ENCODE data around the gene ISL1.

DNA sequence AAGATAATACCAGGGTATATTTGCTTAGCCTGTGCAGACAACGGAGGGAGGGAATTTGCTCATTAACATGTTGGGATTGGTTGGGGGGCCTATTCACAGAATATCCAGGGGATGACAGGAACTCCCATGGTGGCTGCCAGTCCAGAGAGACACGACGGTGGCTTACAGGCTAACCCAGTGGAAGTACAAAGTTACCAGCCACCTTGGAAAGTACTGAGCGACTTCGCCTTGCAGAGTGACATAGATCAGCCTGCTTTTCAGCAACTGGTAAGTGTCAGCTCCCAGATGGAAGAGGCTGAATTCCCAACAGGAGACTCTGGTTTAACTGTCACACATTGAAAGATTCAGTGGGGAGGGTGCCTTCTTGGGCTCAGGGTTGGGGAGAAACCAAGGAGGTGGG lies 7.9 kb downstream of the ISL1 start:
- TF ChIP-seq, protein P1, sequence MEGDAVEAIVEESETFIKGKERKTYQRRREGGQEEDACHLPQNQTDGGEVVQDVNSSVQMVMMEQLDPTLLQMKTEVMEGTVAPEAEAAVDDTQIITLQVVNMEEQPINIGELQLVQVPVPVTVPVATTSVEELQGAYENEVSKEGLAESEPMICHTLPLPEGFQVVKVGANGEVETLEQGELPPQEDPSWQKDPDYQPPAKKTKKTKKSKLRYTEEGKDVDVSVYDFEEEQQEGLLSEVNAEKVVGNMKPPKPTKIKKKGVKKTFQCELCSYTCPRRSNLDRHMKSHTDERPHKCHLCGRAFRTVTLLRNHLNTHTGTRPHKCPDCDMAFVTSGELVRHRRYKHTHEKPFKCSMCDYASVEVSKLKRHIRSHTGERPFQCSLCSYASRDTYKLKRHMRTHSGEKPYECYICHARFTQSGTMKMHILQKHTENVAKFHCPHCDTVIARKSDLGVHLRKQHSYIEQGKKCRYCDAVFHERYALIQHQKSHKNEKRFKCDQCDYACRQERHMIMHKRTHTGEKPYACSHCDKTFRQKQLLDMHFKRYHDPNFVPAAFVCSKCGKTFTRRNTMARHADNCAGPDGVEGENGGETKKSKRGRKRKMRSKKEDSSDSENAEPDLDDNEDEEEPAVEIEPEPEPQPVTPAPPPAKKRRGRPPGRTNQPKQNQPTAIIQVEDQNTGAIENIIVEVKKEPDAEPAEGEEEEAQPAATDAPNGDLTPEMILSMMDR (IDR thresholded peaks at IDR 0.05; ENCODE audit: control extremely low read depth in 1 of 3, insufficient read depth in 1 of 3, low read depth in 1 of 3, low read length in 3 of 3), result no peak
- TF ChIP-seq TBP (IDR thresholded peaks at IDR 0.05; ENCODE audit: low read depth, low read length) (no peak), EZH2 (IDR thresholded peaks at IDR 0.05; ENCODE audit: low read depth, low read length, severe bottlenecking) (no peak)

Data from H1 (cell line).